Panc1 (cell line): Measurements from ENCODE around the gene IFI44.

Experiments
- POLR2AphosphoS5 ChIP-seq: IDR thresholded peaks from 2 replicates; pipeline ENCODE4 v1.6.1; 2012; ENCODE audit warnings: mild to moderate bottlenecking, low read depth, low read length, moderate library complexity
- SIN3A ChIP-seq: IDR thresholded peaks from 2 replicates; pipeline ENCODE4 v1.6.1; 2012; ENCODE audit warnings: low read depth, mild to moderate bottlenecking, low read length, moderate library complexity, borderline replicate concordance; ENCODE audit not compliant: insufficient read depth
- TCF7L2 ChIP-seq: IDR thresholded peaks from 2 replicates; pipeline ENCODE4 v1.6.1; 2011; ENCODE audit warnings: mild to moderate bottlenecking, low read depth, low read length, inconsistent platforms
- TF ChIP-seq, protein P1 (sequence below): fragments of 450-650 bp; IDR thresholded peaks from 2 replicates; pipeline ENCODE4 v1.5.1; 2017; ENCODE audit warnings: mild to moderate bottlenecking

DNA sequence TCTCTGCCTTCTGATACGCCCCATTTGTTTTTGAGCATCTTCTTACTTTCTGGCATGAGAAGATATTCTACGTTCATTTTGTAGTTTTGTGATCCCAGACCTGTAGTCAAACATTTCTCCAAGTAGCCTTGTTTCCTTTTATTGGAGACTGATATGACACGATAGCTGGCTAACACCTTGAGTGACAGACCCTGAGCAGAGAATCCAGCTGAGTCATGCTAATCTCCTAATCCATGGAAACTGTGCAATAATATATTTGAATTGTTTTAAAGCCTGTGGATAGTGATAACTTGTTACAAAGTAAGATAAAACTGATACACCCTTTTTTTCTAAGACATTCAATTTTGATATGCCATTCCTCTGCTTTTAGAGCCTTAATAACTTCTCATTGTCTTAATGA, 30.6 kb upstream of the IFI44 start:
- TF ChIP-seq, protein P1, sequence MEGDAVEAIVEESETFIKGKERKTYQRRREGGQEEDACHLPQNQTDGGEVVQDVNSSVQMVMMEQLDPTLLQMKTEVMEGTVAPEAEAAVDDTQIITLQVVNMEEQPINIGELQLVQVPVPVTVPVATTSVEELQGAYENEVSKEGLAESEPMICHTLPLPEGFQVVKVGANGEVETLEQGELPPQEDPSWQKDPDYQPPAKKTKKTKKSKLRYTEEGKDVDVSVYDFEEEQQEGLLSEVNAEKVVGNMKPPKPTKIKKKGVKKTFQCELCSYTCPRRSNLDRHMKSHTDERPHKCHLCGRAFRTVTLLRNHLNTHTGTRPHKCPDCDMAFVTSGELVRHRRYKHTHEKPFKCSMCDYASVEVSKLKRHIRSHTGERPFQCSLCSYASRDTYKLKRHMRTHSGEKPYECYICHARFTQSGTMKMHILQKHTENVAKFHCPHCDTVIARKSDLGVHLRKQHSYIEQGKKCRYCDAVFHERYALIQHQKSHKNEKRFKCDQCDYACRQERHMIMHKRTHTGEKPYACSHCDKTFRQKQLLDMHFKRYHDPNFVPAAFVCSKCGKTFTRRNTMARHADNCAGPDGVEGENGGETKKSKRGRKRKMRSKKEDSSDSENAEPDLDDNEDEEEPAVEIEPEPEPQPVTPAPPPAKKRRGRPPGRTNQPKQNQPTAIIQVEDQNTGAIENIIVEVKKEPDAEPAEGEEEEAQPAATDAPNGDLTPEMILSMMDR = no peak
- TF ChIP-seq TCF7L2 (no peak), POLR2AphosphoS5 (no peak), SIN3A (no peak)
